H9 (cell line): Measurements from ENCODE around the gene SLC39A1. TPM values are rescaled to one million over a fixed set of nuclear protein-coding genes. Genes with fewer than 3 reads are reported as not detected.
A peak's percentile ranks its signal among the peaks of the same experiment; 100 is the strongest.

Source experiments
- DNase-seq: peaks from one replicate; pipeline ENCODE4 v3.0.0-alpha.2; 2017
- H2AFZ ChIP-seq: one replicate; pipeline ENCODE4 v1.6.1; 2013; ENCODE audit warnings: mild to moderate bottlenecking, low read length, control low read depth, moderate library complexity
- H2AK5ac ChIP-seq: 2 replicates; pipeline ENCODE4 v1.6.1; 2013; ENCODE audit warnings: low read length, control low read depth, mixed read lengths; ENCODE audit not compliant: insufficient read length
- H2BK120ac ChIP-seq: one replicate; pipeline ENCODE4 v1.6.1; 2013; ENCODE audit warnings: low read depth, mild to moderate bottlenecking, low read length, control low read depth, inconsistent platforms; ENCODE audit not compliant: poor library complexity, severe bottlenecking
- H2BK12ac ChIP-seq: 2 replicates; pipeline ENCODE4 v1.6.1; 2013; ENCODE audit warnings: low read length, control low read depth, mixed read lengths, low read depth; ENCODE audit not compliant: insufficient read length
- H2BK15ac ChIP-seq: 2 replicates; pipeline ENCODE4 v1.6.1; 2013; ENCODE audit warnings: low read depth, low read length, control low read depth
- H2BK20ac ChIP-seq: one replicate; pipeline ENCODE4 v1.6.1; 2013; ENCODE audit warnings: low read depth, mild to moderate bottlenecking, low read length, control low read depth, inconsistent platforms; ENCODE audit not compliant: poor library complexity, severe bottlenecking
- H2BK5ac ChIP-seq: 2 replicates; pipeline ENCODE4 v1.6.1; 2013; ENCODE audit warnings: low read length, control low read depth, mixed read lengths; ENCODE audit not compliant: insufficient read length
- H3K14ac ChIP-seq: 2 replicates; pipeline ENCODE4 v1.6.1; 2013; ENCODE audit warnings: low read length, control low read depth; ENCODE audit not compliant: insufficient read depth
- H3K18ac ChIP-seq: 2 replicates; pipeline ENCODE4 v1.6.1; 2013; ENCODE audit warnings: low read depth, mild to moderate bottlenecking, mixed read lengths, low read length, control low read depth; ENCODE audit not compliant: insufficient read length
- H3K23ac ChIP-seq: 2 replicates; pipeline ENCODE4 v1.6.1; 2013; ENCODE audit warnings: low read length, control low read depth, mixed read lengths, low read depth; ENCODE audit not compliant: insufficient read length
- H3K23me2 ChIP-seq: 2 replicates; pipeline ENCODE4 v1.6.1; 2013; ENCODE audit warnings: low read depth, mild to moderate bottlenecking, mixed read lengths, low read length, control low read depth; ENCODE audit not compliant: insufficient read length, poor library complexity, severe bottlenecking
- H3K27ac ChIP-seq: 2 replicates; pipeline ENCODE4 v1.5.1; 2013; ENCODE audit warnings: low read length, control low read depth, mixed read lengths, low read depth; ENCODE audit not compliant: insufficient read length
- H3K27me3 ChIP-seq: 2 replicates; pipeline ENCODE4 v1.6.1; 2013; ENCODE audit warnings: low read length, control low read depth, inconsistent platforms; ENCODE audit not compliant: insufficient read depth
- H3K4ac ChIP-seq: 2 replicates; pipeline ENCODE4 v1.6.1; 2013; ENCODE audit warnings: low read depth, mild to moderate bottlenecking, control low read depth, inconsistent platforms, low read length, moderate library complexity
- H3K4me1 ChIP-seq: 2 replicates; pipeline ENCODE4 v1.6.1; 2013; ENCODE audit warnings: low read length, control low read depth, inconsistent platforms; ENCODE audit not compliant: insufficient read depth
- H3K4me2 ChIP-seq: 2 replicates; pipeline ENCODE4 v1.6.1; 2013; ENCODE audit warnings: low read length, control low read depth, mixed read lengths; ENCODE audit not compliant: insufficient read length, insufficient read depth
- H3K56ac ChIP-seq: 2 replicates; pipeline ENCODE4 v1.6.1; 2013; ENCODE audit warnings: low read depth, mild to moderate bottlenecking, mixed read lengths, low read length, control low read depth; ENCODE audit not compliant: insufficient read length
- H3K79me1 ChIP-seq: 2 replicates; pipeline ENCODE4 v1.6.1; 2013; ENCODE audit warnings: low read depth, mild to moderate bottlenecking, moderate library complexity, low read length, control low read depth, inconsistent platforms; ENCODE audit not compliant: insufficient read depth, poor library complexity, severe bottlenecking
- H3K79me2 ChIP-seq: 2 replicates; pipeline ENCODE4 v1.6.1; 2013; ENCODE audit warnings: low read length, control low read depth, inconsistent platforms; ENCODE audit not compliant: insufficient read depth
- H3K9ac ChIP-seq: 2 replicates; pipeline ENCODE4 v1.6.1; 2013; ENCODE audit warnings: low read length, control low read depth, mixed read lengths; ENCODE audit not compliant: insufficient read length; ENCODE audit errors: extremely low read depth
- H3K9me3 ChIP-seq: one replicate; pipeline ENCODE4 v1.6.1; 2013; ENCODE audit warnings: low read depth, low read length, inconsistent platforms; ENCODE audit not compliant: control insufficient read depth
- H3T11ph ChIP-seq: one replicate; pipeline ENCODE4 v1.6.1; 2013; ENCODE audit warnings: mild to moderate bottlenecking, low read length, control low read depth, inconsistent platforms
- H4K20me1 ChIP-seq: one replicate; pipeline ENCODE4 v1.6.1; 2013; ENCODE audit not compliant: control insufficient read depth, insufficient read length, insufficient read depth
- H4K5ac ChIP-seq: 2 replicates; pipeline ENCODE4 v1.6.1; 2013; ENCODE audit warnings: low read depth, mild to moderate bottlenecking, mixed read lengths, low read length, control low read depth; ENCODE audit not compliant: insufficient read length
- H4K8ac ChIP-seq: replicated peaks from 2 replicates; pipeline ENCODE4 v1.6.1; 2013; ENCODE audit warnings: low read length, control low read depth, mixed read lengths, low read depth; ENCODE audit not compliant: insufficient read length
- H4K91ac ChIP-seq: 2 replicates; pipeline ENCODE4 v1.6.1; 2013; ENCODE audit warnings: low read depth, mild to moderate bottlenecking, moderate library complexity, mixed read lengths, low read length, control low read depth; ENCODE audit not compliant: insufficient read length
- H3K27ac Mint-ChIP-seq, 3 experiments: 2 replicates in 2 of 3; 3 replicates in 1 of 3; pipeline ENCODE4 v1.8.0; 2020 to 2021; ENCODE audit warnings: mixed read lengths in 3 of 3, mild to moderate bottlenecking in 1 of 3, moderate library complexity in 1 of 3
- H3K27me3 Mint-ChIP-seq: 2 replicates; pipeline ENCODE4 v1.8.0; 2021; ENCODE audit warnings: low read depth, mild to moderate bottlenecking, moderate library complexity, mixed read lengths
- H3K36me3 Mint-ChIP-seq, 3 experiments: 2 replicates in 2 of 3; 3 replicates in 1 of 3; pipeline ENCODE4 v1.8.0; 2020 to 2021; ENCODE audit warnings: low read depth in 3 of 3, mixed read lengths in 3 of 3; ENCODE audit not compliant: insufficient read depth in 1 of 3
- H3K4me1 Mint-ChIP-seq, 2 experiments: 2 replicates each; pipeline ENCODE4 v1.8.0; 2020; ENCODE audit warnings: mixed read lengths in 2 of 2
- H3K4me3 Mint-ChIP-seq, 2 experiments: 2 replicates in 1 of 2; 3 replicates in 1 of 2; pipeline ENCODE4 v1.8.0; 2020 to 2021; ENCODE audit warnings: mild to moderate bottlenecking in 2 of 2, mixed read lengths in 2 of 2, moderate library complexity in 1 of 2
- H3K9me3 Mint-ChIP-seq, 2 experiments: 2 replicates in 1 of 2; 3 replicates in 1 of 2; pipeline ENCODE4 v1.8.0; 2020; ENCODE audit warnings: mild to moderate bottlenecking in 2 of 2, mixed read lengths in 2 of 2, moderate library complexity in 1 of 2
- WGBS: extraction: QIAGEN DNeasy Blood & Tissue Kit; methylation state at CpG from one replicate; pipeline ENCODE4 v1.1.7; 2013; ENCODE audit warnings: missing lambda C conversion rate, low lambda C conversion rate, mixed read lengths; ENCODE audit not compliant: insufficient read length; ENCODE audit errors: extremely low coverage; 5-methylcytosine and 5-hydroxymethylcytosine counted together
- total RNA-seq: library from RNA; stranded (reverse); gene quantifications from 2 replicates; pipeline ENCODE4 v1.2.1, GENCODE V29; 2021
- TF ChIP-seq, protein P1 (sequence below): fragments of 200-600 bp; sonication (generic); conservative IDR thresholded peaks from 3 replicates; pipeline ENCODE4 v1.8.0; 2021; ENCODE audit warnings: antibody characterized with exemption, mild to moderate bottlenecking

Gene SLC39A1
- total RNA-seq, 1 experiment from 2014 or later, result 161 TPM

- peak overlapping the region; percentile 77 for H3K9ac ChIP-seq
- peak overlapping the region; percentile 87 to 96 for H3K4me3 Mint-ChIP-seq
- H3T11ph ChIP-seq, result no peak overlapping the region
- no peak for DNase-seq
- H3K4me1 ChIP-seq, result no peaks in the 10 kb centered on the region
- WGBS, result no CpG with 5 or more reads among the region's 13 CpGs
- H3K27me3 ChIP-seq, result no peaks in the 10 kb centered on the region
- no peaks in the 10 kb centered on the region for H3K79me1 ChIP-seq
- H3K23ac ChIP-seq, result no peak overlapping the region
- no peaks in the 10 kb centered on the region for H3K9me3 ChIP-seq
- H2BK20ac ChIP-seq, result no peak overlapping the region
- no peak overlapping the region for H2BK12ac ChIP-seq
- H3K79me2 ChIP-seq, result no peaks in the 10 kb centered on the region
- no peak overlapping the region for H2AFZ ChIP-seq
- H4K5ac ChIP-seq, result no peak overlapping the region
- no peak overlapping the region for H3K56ac ChIP-seq
- H3K18ac ChIP-seq, result no peak overlapping the region
- H3K23me2 ChIP-seq, result peaks cover 13% of the 10 kb centered on the region
- H4K20me1 ChIP-seq, result no peaks in the 10 kb centered on the region
- peaks cover 31 to 39% of the 10 kb centered on the region in 2 experiments for H3K4me1 Mint-ChIP-seq
- no peak overlapping the region for H3K4ac ChIP-seq
- H2BK5ac ChIP-seq, result no peak overlapping the region
- no peak overlapping the region for H4K8ac ChIP-seq
- H3K36me3 Mint-ChIP-seq, result peaks cover 11 to 26% (median 20%) of the 10 kb centered on the region in 3 experiments; a peak in 6 of 7 replicates
- no peak overlapping the region for H2BK120ac ChIP-seq
- H3K14ac ChIP-seq, result 0 out of 2 replicates have a peak overlapping the region, but pooled peaks have one; percentile 77
- H3K27ac ChIP-seq, result no peak overlapping the region
- H2AK5ac ChIP-seq, result no peak overlapping the region
- no peaks in the 10 kb centered on the region for H3K27me3 Mint-ChIP-seq
- H2BK15ac ChIP-seq, result no peak overlapping the region
- H3K9me3 Mint-ChIP-seq, result peaks cover 0 to 4% of the 10 kb centered on the region in 2 experiments; a peak in 2 of 5 replicates
- TF ChIP-seq, protein P1, sequence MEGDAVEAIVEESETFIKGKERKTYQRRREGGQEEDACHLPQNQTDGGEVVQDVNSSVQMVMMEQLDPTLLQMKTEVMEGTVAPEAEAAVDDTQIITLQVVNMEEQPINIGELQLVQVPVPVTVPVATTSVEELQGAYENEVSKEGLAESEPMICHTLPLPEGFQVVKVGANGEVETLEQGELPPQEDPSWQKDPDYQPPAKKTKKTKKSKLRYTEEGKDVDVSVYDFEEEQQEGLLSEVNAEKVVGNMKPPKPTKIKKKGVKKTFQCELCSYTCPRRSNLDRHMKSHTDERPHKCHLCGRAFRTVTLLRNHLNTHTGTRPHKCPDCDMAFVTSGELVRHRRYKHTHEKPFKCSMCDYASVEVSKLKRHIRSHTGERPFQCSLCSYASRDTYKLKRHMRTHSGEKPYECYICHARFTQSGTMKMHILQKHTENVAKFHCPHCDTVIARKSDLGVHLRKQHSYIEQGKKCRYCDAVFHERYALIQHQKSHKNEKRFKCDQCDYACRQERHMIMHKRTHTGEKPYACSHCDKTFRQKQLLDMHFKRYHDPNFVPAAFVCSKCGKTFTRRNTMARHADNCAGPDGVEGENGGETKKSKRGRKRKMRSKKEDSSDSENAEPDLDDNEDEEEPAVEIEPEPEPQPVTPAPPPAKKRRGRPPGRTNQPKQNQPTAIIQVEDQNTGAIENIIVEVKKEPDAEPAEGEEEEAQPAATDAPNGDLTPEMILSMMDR, result no peak
- H3K27ac Mint-ChIP-seq, result peak overlapping the region; percentile 99 to 100 (median 99); a peak in 5 of 7 replicates
- H4K91ac ChIP-seq, result no peak overlapping the region
- H3K4me2 ChIP-seq, result peak overlapping the region; percentile 81
These were observed 5.1 kb upstream of the SLC39A1 start for GRCh38 chr1:153968408-153968807.
